Fibroblast of pulmonary artery (primary cell): Measurements from ENCODE around the gene DENND4B.
A peak's percentile ranks its signal among the peaks of the same experiment; 100 is the strongest.

Experiments used
- DNase-seq: peaks from one replicate; pipeline ENCODE4 v3.0.0-alpha.2; 2010; ENCODE audit warnings: low read depth
- H3K4me3 ChIP-seq: replicated peaks from 2 replicates; pipeline ENCODE4 v1.5.1; 2011; ENCODE audit warnings: low read depth, mild to moderate bottlenecking, control low read depth, low read length, moderate library complexity
- TF ChIP-seq, protein P1 (sequence below): IDR thresholded peaks from 2 replicates; pipeline ENCODE4 v1.5.1; 2011; ENCODE audit warnings: mild to moderate bottlenecking, control low read depth, low read length, inconsistent platforms; ENCODE audit errors: missing control alignments

DENND4B gene

GRCh38 chr1:153968408-153968807 lies 21.9 kb upstream of the DENND4B start:
- H3K4me3 ChIP-seq, result peak overlapping the region; percentile 73
- TF ChIP-seq, protein P1, sequence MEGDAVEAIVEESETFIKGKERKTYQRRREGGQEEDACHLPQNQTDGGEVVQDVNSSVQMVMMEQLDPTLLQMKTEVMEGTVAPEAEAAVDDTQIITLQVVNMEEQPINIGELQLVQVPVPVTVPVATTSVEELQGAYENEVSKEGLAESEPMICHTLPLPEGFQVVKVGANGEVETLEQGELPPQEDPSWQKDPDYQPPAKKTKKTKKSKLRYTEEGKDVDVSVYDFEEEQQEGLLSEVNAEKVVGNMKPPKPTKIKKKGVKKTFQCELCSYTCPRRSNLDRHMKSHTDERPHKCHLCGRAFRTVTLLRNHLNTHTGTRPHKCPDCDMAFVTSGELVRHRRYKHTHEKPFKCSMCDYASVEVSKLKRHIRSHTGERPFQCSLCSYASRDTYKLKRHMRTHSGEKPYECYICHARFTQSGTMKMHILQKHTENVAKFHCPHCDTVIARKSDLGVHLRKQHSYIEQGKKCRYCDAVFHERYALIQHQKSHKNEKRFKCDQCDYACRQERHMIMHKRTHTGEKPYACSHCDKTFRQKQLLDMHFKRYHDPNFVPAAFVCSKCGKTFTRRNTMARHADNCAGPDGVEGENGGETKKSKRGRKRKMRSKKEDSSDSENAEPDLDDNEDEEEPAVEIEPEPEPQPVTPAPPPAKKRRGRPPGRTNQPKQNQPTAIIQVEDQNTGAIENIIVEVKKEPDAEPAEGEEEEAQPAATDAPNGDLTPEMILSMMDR, result no peak
- no peak for DNase-seq

GRCh38 chr1:153968000-153968363 lies 21.5 kb upstream of the DENND4B start:
- TF ChIP-seq, protein P1, result no peak
- H3K4me3 ChIP-seq, result peak overlapping the region; percentile 73
- no peak for DNase-seq

DNA sequence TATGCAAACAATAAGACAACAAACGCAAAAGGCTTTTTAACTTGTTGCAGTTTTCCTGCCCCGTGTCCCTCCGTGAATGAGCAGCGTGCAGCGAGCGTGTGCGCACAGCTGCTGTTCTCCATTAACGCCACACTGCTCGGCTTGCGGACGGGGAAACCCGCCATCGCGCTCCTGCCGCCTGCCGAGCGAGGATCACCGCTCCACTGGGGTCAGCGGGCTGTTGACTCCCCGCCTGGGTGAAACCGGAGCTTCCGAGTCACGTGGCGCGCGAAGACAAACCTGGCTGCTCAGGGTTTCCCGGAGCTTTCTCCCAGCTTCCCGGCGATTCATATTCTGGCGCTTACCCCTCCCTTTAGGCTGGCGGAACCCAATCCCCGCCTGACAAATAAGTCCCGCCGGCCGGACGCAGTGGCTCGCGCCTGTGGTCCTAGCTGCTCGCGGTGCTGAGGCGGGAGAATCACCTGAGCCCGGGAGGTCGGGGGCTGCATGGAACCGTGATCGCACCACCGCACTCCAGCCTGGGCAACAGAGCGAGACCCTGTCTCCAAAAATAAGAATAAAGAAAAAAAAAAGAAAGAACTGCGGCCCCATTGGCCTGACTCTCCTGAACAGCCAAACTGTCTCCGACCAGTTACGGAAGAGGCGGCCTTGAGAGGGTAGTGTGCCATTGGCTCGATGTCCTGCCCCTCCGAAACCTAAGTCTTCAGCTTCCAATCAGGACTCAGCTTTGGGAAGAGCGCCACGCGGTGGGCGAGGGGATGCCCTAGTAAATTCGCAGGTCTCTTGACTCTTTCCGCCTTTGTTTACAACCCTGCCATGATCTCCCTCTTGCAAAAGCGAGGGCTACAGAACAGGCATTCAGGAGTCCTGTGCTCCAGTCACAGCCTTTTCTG lies 20.8 kb upstream of the DENND4B start, which contains the start of gene CREB3L4:
TSS of gene CREB3L4 (plus strand) at position 796 of the 893 bp plus-strand sequence. CDS start 624 bp downstream, outside the sequence.
- DNase-seq, result peak; percentile 99
- TF ChIP-seq, protein P1, result peak; percentile 51
- H3K4me3 ChIP-seq, result peak within 1 kb of the TSS; percentile 73

- DNase-seq, result no peak
- TF ChIP-seq, protein P1, result no peak
- peak overlapping the region; percentile 87 for H3K4me3 ChIP-seq
Measured at GRCh38 chr1:153963850-153964331, 17.4 kb upstream of the DENND4B start.

GRCh38 chr1:153963030-153963849 lies 16.7 kb upstream of the DENND4B start, which contains the start of gene SLC39A1:
SLC39A1 (minus strand) TSS chr1:153963537; CDS start chr1:153962715, 822 bp downstream.
- DNase-seq, result peak; percentile 96
- H3K4me3 ChIP-seq, result peak within 1 kb of the TSS; percentile 87
- TF ChIP-seq, protein P1, result no peak

- DNase-seq, result peak; percentile 48
- peak overlapping the region; percentile 87 for H3K4me3 ChIP-seq
- TF ChIP-seq, protein P1, result no peak
Measured at GRCh38 chr1:153962088-153963029, 15.8 kb upstream of the DENND4B start.
